ENCODE data around the gene GMIP. TPM values are rescaled to one million over a fixed set of nuclear protein-coding genes. Genes with fewer than 3 reads are reported as not detected.
A peak's percentile ranks its signal among the peaks of the same experiment; 100 is the strongest.

The GMIP gene
- polyA plus RNA-seq, 1 experiment, result 4.4 TPM

DNA sequence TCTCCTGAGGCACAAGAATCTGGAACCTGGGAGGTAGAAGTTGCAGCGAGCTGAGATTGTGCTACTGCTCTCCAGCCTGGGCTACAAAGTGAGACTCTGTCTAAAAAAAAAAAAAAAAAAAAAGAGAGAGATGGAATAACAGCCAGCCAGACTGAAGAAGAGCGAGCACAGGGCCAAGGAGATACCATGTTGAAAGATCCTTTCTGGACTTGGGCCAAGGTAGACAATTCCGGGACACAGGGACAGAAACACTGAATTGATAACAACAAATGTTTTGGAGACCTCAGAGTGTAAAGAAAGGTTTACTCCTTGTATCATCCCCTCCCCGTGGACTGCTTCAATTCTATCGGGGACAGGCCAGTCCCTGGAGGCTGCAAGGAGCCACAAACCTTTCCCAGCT, 20.1 kb downstream of the GMIP start:
- TF ChIP-seq, protein P1, sequence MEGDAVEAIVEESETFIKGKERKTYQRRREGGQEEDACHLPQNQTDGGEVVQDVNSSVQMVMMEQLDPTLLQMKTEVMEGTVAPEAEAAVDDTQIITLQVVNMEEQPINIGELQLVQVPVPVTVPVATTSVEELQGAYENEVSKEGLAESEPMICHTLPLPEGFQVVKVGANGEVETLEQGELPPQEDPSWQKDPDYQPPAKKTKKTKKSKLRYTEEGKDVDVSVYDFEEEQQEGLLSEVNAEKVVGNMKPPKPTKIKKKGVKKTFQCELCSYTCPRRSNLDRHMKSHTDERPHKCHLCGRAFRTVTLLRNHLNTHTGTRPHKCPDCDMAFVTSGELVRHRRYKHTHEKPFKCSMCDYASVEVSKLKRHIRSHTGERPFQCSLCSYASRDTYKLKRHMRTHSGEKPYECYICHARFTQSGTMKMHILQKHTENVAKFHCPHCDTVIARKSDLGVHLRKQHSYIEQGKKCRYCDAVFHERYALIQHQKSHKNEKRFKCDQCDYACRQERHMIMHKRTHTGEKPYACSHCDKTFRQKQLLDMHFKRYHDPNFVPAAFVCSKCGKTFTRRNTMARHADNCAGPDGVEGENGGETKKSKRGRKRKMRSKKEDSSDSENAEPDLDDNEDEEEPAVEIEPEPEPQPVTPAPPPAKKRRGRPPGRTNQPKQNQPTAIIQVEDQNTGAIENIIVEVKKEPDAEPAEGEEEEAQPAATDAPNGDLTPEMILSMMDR (IDR thresholded peaks at IDR 0.05; ENCODE audit: insufficient read depth, low read depth, low read length), result no peak
- H3K36me3 ChIP-seq (ENCODE audit: control insufficient read depth, insufficient read depth, low read length), result no peaks in the 10 kb centered on the region; the same call in 1 of the 2 replicates
- ChIA-PET CTCF (interaction anchor here (1.2 kb wide), 1 partner anchor 20 kb away, joined by 3 read pairs; the partner anchor contains the start of gene GMIP), POLR2A (no interaction called here)
- no peaks in the 10 kb centered on the region for H3K27me3 ChIP-seq (ENCODE audit: control insufficient read depth, insufficient read depth, low read length)
- no peak for DNase-seq (ENCODE audit: low read depth)
- H3K4me3 ChIP-seq (ENCODE audit: low read depth, low read length), result no peak overlapping the region

DNA sequence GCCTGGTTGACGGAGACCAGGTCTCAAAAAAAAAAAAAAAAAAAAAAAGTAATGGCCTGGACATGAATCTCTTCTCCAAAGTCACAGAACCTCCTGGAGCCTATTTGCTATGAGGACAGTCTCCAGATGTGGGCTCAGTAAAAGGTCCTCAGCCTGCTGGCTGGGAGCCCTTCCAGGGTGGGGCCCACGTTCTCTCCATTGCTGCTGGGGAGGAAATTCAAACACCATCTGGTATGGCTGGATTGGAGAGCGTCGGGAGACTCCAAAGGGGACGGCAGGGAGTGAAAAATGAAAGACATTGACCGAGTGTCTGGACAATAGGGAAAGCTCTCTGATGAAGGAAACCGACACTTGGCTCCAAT, 23.6 kb downstream of the GMIP start:
- CTCF ChIA-PET, result interaction anchor here (0.9 to 1.9 kb wide), 4 partner anchors 28 to 87 kb away, joined by 3 to 5 read pairs (median 4); no protein-coding TSS in a partner anchor

DNA sequence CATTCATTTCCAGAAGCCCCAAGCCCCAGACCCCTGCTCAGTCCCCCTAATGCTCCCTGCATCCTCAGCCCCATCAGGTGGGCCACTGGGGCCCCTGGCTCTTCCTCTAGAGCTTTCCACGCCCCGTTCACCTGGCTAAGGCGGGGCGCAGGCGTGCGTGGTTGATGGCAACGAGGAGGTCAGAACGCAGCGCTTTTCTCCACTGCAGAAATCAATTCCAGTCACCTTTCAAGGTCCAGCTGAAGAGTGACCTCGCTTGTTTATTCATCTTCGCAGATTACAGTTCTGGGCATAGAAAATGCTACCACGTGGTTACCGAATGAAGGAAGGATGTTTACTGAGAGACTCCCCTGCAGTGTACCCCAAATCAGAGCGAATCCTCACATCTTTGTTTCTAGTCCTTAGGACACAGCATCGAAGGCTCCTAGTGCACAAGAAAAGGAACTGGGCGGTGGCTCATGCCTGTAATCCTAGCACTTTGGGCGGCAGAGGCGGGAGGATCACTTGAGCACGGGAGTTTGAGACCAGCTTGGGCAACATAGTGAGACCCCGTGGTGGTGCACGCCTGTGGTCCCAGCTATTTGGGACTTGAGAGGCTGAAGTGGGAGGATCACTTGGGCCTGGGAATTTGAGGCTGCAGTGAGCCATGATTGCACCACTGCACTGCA, 24.1 kb downstream of the GMIP start:
- POLR2A ChIA-PET, result no interaction called here
- no peaks in the 10 kb centered on the region for H3K36me3 ChIP-seq (ENCODE audit: control insufficient read depth, insufficient read depth, low read length)
- H3K27me3 ChIP-seq (ENCODE audit: control insufficient read depth, insufficient read depth, low read length), result no peaks in the 10 kb centered on the region
- peak overlapping the region; percentile 64 for H3K4me3 ChIP-seq (ENCODE audit: low read depth, low read length)
- TF ChIP-seq, protein P1 (IDR thresholded peaks at IDR 0.05; ENCODE audit: insufficient read depth, low read depth, low read length), result no peak
- CTCF ChIA-PET, result interaction anchor here (1.1 to 1.9 kb wide), 2 partner anchors 67 to 87 kb away, joined by 4 read pairs; no protein-coding TSS in a partner anchor
- DNase-seq (ENCODE audit: low read depth), result no peak

More for the DNA sequence above, 23.6 kb downstream of the GMIP start:
- Histone ChIP-seq H3K4me3 (ENCODE audit: low read depth, low read length) (no peak overlapping the region), H3K27me3 (ENCODE audit: control insufficient read depth, insufficient read depth, low read length) (no peaks in the 10 kb centered on the region), H3K36me3 (ENCODE audit: control insufficient read depth, insufficient read depth, low read length) (no peaks in the 10 kb centered on the region)
- DNase-seq (ENCODE audit: low read depth), result no peak
- TF ChIP-seq, protein P1 (IDR thresholded peaks at IDR 0.05; ENCODE audit: insufficient read depth, low read depth, low read length), result no peak
- POLR2A ChIA-PET, result no interaction called here

DNA sequence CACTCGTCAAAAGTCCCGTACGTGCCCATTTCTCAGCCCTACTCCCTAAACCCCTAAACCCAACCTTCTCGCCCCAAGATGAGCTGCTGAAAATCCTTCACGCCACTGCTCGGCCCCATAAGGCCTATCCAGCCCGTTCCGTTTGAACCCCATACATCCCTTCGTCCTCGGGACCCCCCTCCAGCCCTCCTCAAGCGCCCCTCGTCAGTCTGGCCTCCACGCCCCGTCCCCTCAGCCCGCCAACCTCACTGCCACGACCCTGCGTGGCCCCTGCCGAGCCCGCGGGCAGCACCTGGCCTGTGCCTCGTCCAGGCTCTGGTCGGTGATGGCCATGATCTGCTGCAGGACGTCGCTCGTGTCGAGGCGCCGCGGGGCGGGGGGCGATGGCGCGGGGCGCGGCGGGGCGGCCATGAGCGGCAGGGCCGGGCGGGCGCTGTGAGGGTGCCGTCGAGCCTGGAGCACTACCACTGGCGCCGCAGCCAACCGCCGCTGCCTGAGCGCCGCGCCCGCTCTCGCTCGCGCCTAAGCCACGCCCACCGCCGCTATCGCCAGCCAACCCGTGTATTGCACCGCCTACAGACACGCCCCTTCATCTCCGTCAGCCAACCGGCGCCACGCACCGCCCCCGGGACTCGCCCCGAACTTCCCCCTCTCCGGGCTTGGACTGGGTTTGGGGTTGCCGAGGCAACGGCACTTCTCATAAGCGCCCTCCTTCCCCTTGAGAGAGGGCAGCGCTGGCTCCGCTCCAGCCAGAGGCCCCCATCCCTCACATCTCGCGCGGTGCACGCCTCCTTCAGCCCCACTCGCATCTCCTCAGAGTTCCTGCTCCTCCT, 25.0 kb downstream of the GMIP start, which contains the start of gene PBX4:
PBX4 (minus strand) TSS at position 469 of the 833 bp plus-strand sequence; CDS start at position 411, 58 bp downstream.
- no peaks in the 10 kb centered on the region for H3K36me3 ChIP-seq (ENCODE audit: control insufficient read depth, insufficient read depth, low read length)
- H3K27me3 ChIP-seq (ENCODE audit: control insufficient read depth, insufficient read depth, low read length), result no peaks in the 10 kb centered on the region
- ChIA-PET POLR2A (no interaction called here), CTCF (interaction anchor here (0.9 to 2.4 kb wide), 3 partner anchors 26 to 66 kb away, joined by 3 to 10 read pairs (median 5); no protein-coding TSS in a partner anchor)
- TF ChIP-seq, protein P1 (IDR thresholded peaks at IDR 0.05; ENCODE audit: insufficient read depth, low read depth, low read length), result no peak
- H3K4me3 ChIP-seq (ENCODE audit: low read depth, low read length), result peak within 1 kb of the TSS; percentile 64
- DNase-seq (ENCODE audit: low read depth), result peak; percentile 49

DNA sequence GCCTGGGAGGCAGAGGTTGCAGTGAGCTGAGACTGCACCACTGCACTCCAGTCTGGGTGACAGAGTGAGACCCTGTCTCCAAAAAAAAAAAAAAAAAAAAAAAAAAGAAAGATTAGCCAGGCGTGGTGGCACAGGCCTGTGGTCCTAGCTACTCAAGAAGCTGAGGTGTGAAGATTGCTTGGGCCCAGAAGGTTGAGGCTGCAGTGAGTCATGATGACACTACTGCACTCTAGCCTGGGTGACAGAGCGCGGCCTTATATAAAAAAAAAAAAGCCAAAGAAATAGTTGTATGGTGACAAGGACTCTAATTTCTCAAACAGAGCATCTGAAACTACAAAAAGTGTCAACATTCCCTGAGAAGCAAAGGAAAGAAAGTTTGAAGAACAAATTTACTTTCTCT, 28.4 kb downstream of the GMIP start:
- no peak overlapping the region for H3K4me3 ChIP-seq (ENCODE audit: low read depth, low read length)
- ChIA-PET POLR2A (no interaction called here), CTCF (no interaction called here)
- DNase-seq (ENCODE audit: low read depth), result no peak
- H3K27me3 ChIP-seq (ENCODE audit: control insufficient read depth, insufficient read depth, low read length), result no peaks in the 10 kb centered on the region
- no peaks in the 10 kb centered on the region for H3K36me3 ChIP-seq (ENCODE audit: control insufficient read depth, insufficient read depth, low read length)
- TF ChIP-seq, protein P1 (IDR thresholded peaks at IDR 0.05; ENCODE audit: insufficient read depth, low read depth, low read length), result no peak
